ENCODE measurements around the gene HOXB13. TPM values are rescaled to one million over a fixed set of nuclear protein-coding genes. Genes with fewer than 3 reads are reported as not detected.

The HOXB13 gene
- total RNA-seq, 4 donors from 2014 or later, result not detected

DNA sequence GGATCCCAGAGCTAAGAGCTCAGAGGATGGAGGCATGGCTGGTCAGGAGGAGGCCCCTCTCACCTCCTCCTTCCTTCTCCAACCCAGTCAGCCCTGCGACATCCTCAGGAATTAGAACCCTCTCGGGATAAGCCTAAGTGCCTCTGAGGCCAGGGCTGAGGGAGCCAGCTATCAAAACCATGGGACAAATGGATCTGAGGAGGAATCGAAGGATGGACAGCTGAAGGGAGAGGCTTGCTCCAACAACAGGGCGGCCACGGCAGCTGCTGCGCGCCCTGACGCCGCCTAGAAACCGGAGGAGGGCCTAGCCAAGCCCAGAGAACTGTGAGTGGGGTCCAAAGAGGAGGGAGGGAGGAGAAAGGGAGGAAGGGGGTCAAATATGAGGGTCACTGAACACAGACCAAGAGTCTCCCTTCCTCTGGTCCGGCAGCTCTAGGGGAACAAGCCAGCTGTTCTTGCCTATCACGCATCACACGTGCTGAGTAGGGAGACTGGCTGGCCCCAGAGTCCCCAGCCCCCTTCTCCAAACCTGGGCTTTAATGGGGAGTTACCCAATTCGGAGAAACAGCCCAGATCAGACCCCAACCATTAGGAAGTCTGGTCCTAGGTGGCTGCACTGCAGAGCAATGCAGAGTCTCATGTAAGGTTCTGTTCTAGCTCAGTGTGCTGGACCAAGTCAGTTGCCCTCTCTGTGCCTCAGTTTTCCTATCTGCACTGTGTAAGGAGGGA is 5.9 kb upstream of the HOXB13 start:
- Histone ChIP-seq H3K9me3 (no peaks in the 10 kb centered on the region), H3K4me1 (peaks cover 0 to 22% (median 4%) of the 10 kb centered on the region in 3 donors), H3K4me3 (no peak overlapping the region), H3K27me3 (peaks cover 100% of the 10 kb centered on the region), H3K36me3 (no peaks in the 10 kb centered on the region), H3K27ac (no peak overlapping the region)
- 0 to 3% methylated on average over 6 to 10 of the region's 14 CpGs for WGBS, 2 donors (ENCODE audit: low coverage in 1 of 2)
- TF ChIP-seq EP300 (IDR thresholded peaks at IDR 0.05) (no peak), POLR2AphosphoS5 (IDR thresholded peaks at IDR 0.05) (no peak), POLR2A (IDR thresholded peaks at IDR 0.05) (no peak)
- TF ChIP-seq, protein P1, sequence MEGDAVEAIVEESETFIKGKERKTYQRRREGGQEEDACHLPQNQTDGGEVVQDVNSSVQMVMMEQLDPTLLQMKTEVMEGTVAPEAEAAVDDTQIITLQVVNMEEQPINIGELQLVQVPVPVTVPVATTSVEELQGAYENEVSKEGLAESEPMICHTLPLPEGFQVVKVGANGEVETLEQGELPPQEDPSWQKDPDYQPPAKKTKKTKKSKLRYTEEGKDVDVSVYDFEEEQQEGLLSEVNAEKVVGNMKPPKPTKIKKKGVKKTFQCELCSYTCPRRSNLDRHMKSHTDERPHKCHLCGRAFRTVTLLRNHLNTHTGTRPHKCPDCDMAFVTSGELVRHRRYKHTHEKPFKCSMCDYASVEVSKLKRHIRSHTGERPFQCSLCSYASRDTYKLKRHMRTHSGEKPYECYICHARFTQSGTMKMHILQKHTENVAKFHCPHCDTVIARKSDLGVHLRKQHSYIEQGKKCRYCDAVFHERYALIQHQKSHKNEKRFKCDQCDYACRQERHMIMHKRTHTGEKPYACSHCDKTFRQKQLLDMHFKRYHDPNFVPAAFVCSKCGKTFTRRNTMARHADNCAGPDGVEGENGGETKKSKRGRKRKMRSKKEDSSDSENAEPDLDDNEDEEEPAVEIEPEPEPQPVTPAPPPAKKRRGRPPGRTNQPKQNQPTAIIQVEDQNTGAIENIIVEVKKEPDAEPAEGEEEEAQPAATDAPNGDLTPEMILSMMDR (IDR thresholded peaks at IDR 0.05), result no peak
- ATAC-seq, result no peak

DNA sequence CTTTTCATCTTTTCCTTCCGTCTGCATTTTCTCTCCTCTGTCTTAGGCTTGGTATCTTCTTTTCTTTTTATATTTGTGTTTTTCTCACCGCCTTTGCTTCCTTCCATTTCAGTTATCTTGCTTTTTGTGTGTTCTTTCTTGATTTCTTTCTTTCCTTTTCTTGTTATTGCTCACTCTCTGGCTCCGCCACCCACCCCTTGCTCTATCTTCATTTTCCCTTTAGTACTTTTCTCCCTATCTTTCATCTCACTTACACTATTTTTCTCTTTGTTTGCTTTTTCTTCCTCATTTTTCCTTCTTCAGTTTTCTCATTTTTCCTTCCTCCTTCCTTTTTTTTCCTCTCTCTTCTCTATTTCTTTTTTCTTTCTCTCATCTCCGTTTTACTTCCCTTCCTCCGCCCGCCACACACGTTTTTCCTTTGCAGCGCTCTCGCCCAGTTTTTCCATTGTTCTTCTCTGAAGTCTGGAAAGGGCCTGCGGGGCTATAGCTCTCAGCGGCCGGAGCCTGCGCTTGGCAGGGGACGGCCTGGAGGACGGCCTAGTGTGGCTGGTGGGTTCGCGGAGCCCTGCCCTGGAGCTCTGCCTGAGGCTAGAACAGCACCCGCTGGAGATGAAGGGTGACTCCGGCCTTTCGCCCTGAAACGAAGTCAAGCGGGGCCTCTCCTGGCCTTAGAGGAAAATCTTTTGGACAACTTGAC is 5.2 kb upstream of the HOXB13 start:
- Histone ChIP-seq H3K27ac (no peak overlapping the region), H3K9me3 (no peaks in the 10 kb centered on the region), H3K4me3 (no peak overlapping the region), H3K27me3 (peaks cover 100% of the 10 kb centered on the region), H3K4me1 (peaks cover 0 to 22% (median 7%) of the 10 kb centered on the region in 3 donors), H3K36me3 (no peaks in the 10 kb centered on the region)
- TF ChIP-seq, protein P1 (IDR thresholded peaks at IDR 0.05), result no peak
- TF ChIP-seq EP300 (IDR thresholded peaks at IDR 0.05) (no peak), POLR2A (IDR thresholded peaks at IDR 0.05) (no peak), POLR2AphosphoS5 (IDR thresholded peaks at IDR 0.05) (no peak)
- ATAC-seq, result no peak
- WGBS, 2 donors (ENCODE audit: low coverage in 1 of 2), result 19 to 39% methylated on average over 2 to 9 of the region's 22 CpGs

DNA sequence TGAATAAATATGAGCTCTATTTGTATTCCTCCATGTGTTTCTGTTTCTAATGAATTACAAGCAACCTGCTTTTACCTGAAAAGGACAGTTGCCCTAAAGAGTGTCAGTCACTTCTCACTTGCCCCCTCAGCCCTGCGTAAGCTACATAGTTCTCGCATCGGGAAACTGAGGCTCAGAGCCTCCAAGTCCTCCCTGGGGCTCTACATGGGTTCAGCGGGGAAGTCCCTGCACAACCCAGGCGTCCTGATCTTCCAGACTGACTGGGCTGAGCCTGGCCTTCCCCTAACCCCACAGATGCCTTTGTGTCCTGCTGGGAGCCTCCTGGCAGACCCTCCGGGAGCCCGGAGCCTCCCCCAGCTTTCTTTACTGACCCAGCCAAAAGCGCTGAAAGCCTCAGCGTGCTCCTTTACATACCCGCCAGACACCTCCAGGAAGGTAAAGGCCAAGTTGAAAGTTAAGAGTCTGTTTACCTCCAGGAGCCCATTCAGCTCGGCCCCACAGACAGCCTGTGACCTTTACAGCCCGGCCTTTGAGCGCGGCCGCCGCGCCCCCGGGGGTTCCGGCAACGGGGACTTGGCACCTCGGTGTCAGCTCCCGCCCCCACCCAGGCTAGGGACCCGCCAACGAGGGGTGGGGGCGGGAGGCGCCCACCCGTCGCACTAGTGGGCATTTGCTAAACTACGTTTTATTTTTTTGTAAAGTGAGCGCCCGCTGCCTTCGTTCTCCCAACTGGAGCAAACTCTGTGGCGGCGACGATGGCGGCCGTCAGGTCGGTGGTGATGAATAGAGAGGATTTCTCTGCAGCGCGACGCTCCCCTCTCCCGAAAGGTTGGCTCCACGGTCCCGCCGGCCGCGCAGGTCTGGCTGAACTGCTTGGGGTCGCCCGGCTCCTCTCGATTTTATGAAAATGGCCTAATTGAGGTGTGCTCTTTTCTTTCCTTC is 4.4 kb upstream of the HOXB13 start:
- no peak for ATAC-seq
- Histone ChIP-seq H3K27ac (no peak overlapping the region), H3K36me3 (no peaks in the 10 kb centered on the region), H3K4me1 (peaks cover 0 to 30% (median 12%) of the 10 kb centered on the region in 3 donors), H3K9me3 (no peaks in the 10 kb centered on the region), H3K27me3 (peaks cover 100% of the 10 kb centered on the region), H3K4me3 (no peak overlapping the region)
- TF ChIP-seq, protein P1 (IDR thresholded peaks at IDR 0.05), result no peak
- TF ChIP-seq POLR2AphosphoS5 (IDR thresholded peaks at IDR 0.05) (no peak), POLR2A (IDR thresholded peaks at IDR 0.05) (no peak), EP300 (IDR thresholded peaks at IDR 0.05) (no peak)
- WGBS, 2 donors (ENCODE audit: low coverage in 1 of 2), result 2 to 4% methylated on average over 9 to 14 of the region's 50 CpGs

DNA sequence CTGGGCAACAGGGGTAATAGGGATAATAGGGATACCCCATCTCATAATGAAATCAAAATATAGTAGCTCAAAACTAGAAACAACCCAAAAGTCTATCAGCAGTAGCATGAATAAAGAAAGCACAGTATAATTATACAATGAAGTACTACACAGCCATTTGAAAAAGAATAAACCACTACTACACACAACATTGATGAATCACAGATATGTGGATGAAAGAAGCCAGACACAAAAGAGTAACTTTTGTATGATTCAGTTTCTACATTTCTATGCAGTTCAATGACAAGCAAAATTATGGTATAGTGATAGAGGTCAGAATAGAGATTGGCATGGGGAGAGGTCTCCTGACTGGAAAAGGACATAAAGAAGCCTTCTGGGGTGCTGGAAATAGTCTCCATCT is 2.8 kb upstream of the HOXB13 start:
- no peak for ATAC-seq
- H3K27ac ChIP-seq, result no peak overlapping the region
- peaks cover 100% of the 10 kb centered on the region for H3K27me3 ChIP-seq
- no peaks in the 10 kb centered on the region for H3K9me3 ChIP-seq
- H3K36me3 ChIP-seq, result no peaks in the 10 kb centered on the region
- TF ChIP-seq, protein P1 (IDR thresholded peaks at IDR 0.05), result no peak
- TF ChIP-seq EP300 (IDR thresholded peaks at IDR 0.05) (no peak), POLR2A (IDR thresholded peaks at IDR 0.05) (no peak), POLR2AphosphoS5 (IDR thresholded peaks at IDR 0.05) (no peak)
- H3K4me1 ChIP-seq, result peaks cover 0 to 31% (median 12%) of the 10 kb centered on the region in 3 donors
- no peak overlapping the region for H3K4me3 ChIP-seq
